Effector memory CD8-positive, alpha-beta T cell (primary cell): Measurements from ENCODE around the gene NOL12.

Experiments
- ATAC-seq: fragments of 150-1000 bp; cut with Tn5 transposase; replicated peaks from 2 replicates; pipeline ENCODE4 v1.10.0; 2021; ENCODE audit warnings: mild to moderate bottlenecking, moderate library complexity
- DNase-seq, 3 experiments: peaks; one replicate each; pipeline ENCODE4 v3.0.0; 2021
- H3K27ac Mint-ChIP-seq, 2 donors: one replicate each; pipeline ENCODE4 v1.8.0; 2022; ENCODE audit warnings: mild to moderate bottlenecking in 2 of 2, mixed read lengths in 2 of 2, moderate library complexity in 2 of 2
- H3K27me3 Mint-ChIP-seq, 2 donors: one replicate each; pipeline ENCODE4 v1.8.0; 2022; ENCODE audit warnings: mixed read lengths in 2 of 2
- H3K36me3 Mint-ChIP-seq: one replicate; pipeline ENCODE4 v1.8.0; 2022; ENCODE audit warnings: mild to moderate bottlenecking, moderate library complexity, mixed read lengths; ENCODE audit not compliant: insufficient read depth
- H3K4me1 Mint-ChIP-seq, 2 donors: one replicate each; pipeline ENCODE4 v1.8.0; 2022; ENCODE audit warnings: low read depth in 2 of 2, mixed read lengths in 2 of 2
- H3K4me3 Mint-ChIP-seq, 2 donors: one replicate each; pipeline ENCODE4 v1.8.0; 2022; ENCODE audit warnings: mild to moderate bottlenecking in 2 of 2, mixed read lengths in 2 of 2, moderate library complexity in 2 of 2
- H3K9me3 Mint-ChIP-seq, 2 donors: one replicate each; pipeline ENCODE4 v1.8.0; 2022; ENCODE audit warnings: mixed read lengths in 2 of 2

Gene NOL12

GRCh38 chr22:37742376-37743171, 56.4 kb downstream of the NOL12 start:
- Mint-ChIP-seq H3K27me3 (peaks cover 0 to 24% of the 10 kb centered on the region in 2 donors), H3K4me3 (no peak overlapping the region), H3K27ac (no peak overlapping the region), H3K4me1 (peaks cover 6 to 8% of the 10 kb centered on the region in 2 donors), H3K36me3 (no peaks in the 10 kb centered on the region), H3K9me3 (no peaks in the 10 kb centered on the region)
- DNase-seq (no peak), ATAC-seq (no peak)
